H9 (cell line): Measurements from ENCODE around the gene WDR31. TPM values are rescaled to one million over a fixed set of nuclear protein-coding genes. Genes with fewer than 3 reads are reported as not detected.

ENCODE experiments used
- DNase-seq: peaks from one replicate; pipeline ENCODE4 v3.0.0-alpha.2; 2017
- H2AFZ ChIP-seq: one replicate; pipeline ENCODE4 v1.6.1; 2013; ENCODE audit warnings: mild to moderate bottlenecking, low read length, control low read depth, moderate library complexity
- H2AK5ac ChIP-seq: 2 replicates; pipeline ENCODE4 v1.6.1; 2013; ENCODE audit warnings: low read length, control low read depth, mixed read lengths; ENCODE audit not compliant: insufficient read length
- H2BK120ac ChIP-seq: one replicate; pipeline ENCODE4 v1.6.1; 2013; ENCODE audit warnings: low read depth, mild to moderate bottlenecking, low read length, control low read depth, inconsistent platforms; ENCODE audit not compliant: poor library complexity, severe bottlenecking
- H2BK12ac ChIP-seq: 2 replicates; pipeline ENCODE4 v1.6.1; 2013; ENCODE audit warnings: low read length, control low read depth, mixed read lengths, low read depth; ENCODE audit not compliant: insufficient read length
- H2BK15ac ChIP-seq: 2 replicates; pipeline ENCODE4 v1.6.1; 2013; ENCODE audit warnings: low read depth, low read length, control low read depth
- H2BK20ac ChIP-seq: one replicate; pipeline ENCODE4 v1.6.1; 2013; ENCODE audit warnings: low read depth, mild to moderate bottlenecking, low read length, control low read depth, inconsistent platforms; ENCODE audit not compliant: poor library complexity, severe bottlenecking
- H2BK5ac ChIP-seq: 2 replicates; pipeline ENCODE4 v1.6.1; 2013; ENCODE audit warnings: low read length, control low read depth, mixed read lengths; ENCODE audit not compliant: insufficient read length
- H3K14ac ChIP-seq: 2 replicates; pipeline ENCODE4 v1.6.1; 2013; ENCODE audit warnings: low read length, control low read depth; ENCODE audit not compliant: insufficient read depth
- H3K18ac ChIP-seq: 2 replicates; pipeline ENCODE4 v1.6.1; 2013; ENCODE audit warnings: low read depth, mild to moderate bottlenecking, mixed read lengths, low read length, control low read depth; ENCODE audit not compliant: insufficient read length
- H3K23ac ChIP-seq: 2 replicates; pipeline ENCODE4 v1.6.1; 2013; ENCODE audit warnings: low read length, control low read depth, mixed read lengths, low read depth; ENCODE audit not compliant: insufficient read length
- H3K23me2 ChIP-seq: 2 replicates; pipeline ENCODE4 v1.6.1; 2013; ENCODE audit warnings: low read depth, mild to moderate bottlenecking, mixed read lengths, low read length, control low read depth; ENCODE audit not compliant: insufficient read length, poor library complexity, severe bottlenecking
- H3K27ac ChIP-seq: 2 replicates; pipeline ENCODE4 v1.5.1; 2013; ENCODE audit warnings: low read length, control low read depth, mixed read lengths, low read depth; ENCODE audit not compliant: insufficient read length
- H3K27me3 ChIP-seq: 2 replicates; pipeline ENCODE4 v1.6.1; 2013; ENCODE audit warnings: low read length, control low read depth, inconsistent platforms; ENCODE audit not compliant: insufficient read depth
- H3K4ac ChIP-seq: 2 replicates; pipeline ENCODE4 v1.6.1; 2013; ENCODE audit warnings: low read depth, mild to moderate bottlenecking, control low read depth, inconsistent platforms, low read length, moderate library complexity
- H3K4me1 ChIP-seq: 2 replicates; pipeline ENCODE4 v1.6.1; 2013; ENCODE audit warnings: low read length, control low read depth, inconsistent platforms; ENCODE audit not compliant: insufficient read depth
- H3K4me2 ChIP-seq: 2 replicates; pipeline ENCODE4 v1.6.1; 2013; ENCODE audit warnings: low read length, control low read depth, mixed read lengths; ENCODE audit not compliant: insufficient read length, insufficient read depth
- H3K56ac ChIP-seq: 2 replicates; pipeline ENCODE4 v1.6.1; 2013; ENCODE audit warnings: low read depth, mild to moderate bottlenecking, mixed read lengths, low read length, control low read depth; ENCODE audit not compliant: insufficient read length
- H3K79me1 ChIP-seq: 2 replicates; pipeline ENCODE4 v1.6.1; 2013; ENCODE audit warnings: low read depth, mild to moderate bottlenecking, moderate library complexity, low read length, control low read depth, inconsistent platforms; ENCODE audit not compliant: insufficient read depth, poor library complexity, severe bottlenecking
- H3K79me2 ChIP-seq: 2 replicates; pipeline ENCODE4 v1.6.1; 2013; ENCODE audit warnings: low read length, control low read depth, inconsistent platforms; ENCODE audit not compliant: insufficient read depth
- H3K9ac ChIP-seq: 2 replicates; pipeline ENCODE4 v1.6.1; 2013; ENCODE audit warnings: low read length, control low read depth, mixed read lengths; ENCODE audit not compliant: insufficient read length; ENCODE audit errors: extremely low read depth
- H3K9me3 ChIP-seq: one replicate; pipeline ENCODE4 v1.6.1; 2013; ENCODE audit warnings: low read depth, low read length, inconsistent platforms; ENCODE audit not compliant: control insufficient read depth
- H3T11ph ChIP-seq: one replicate; pipeline ENCODE4 v1.6.1; 2013; ENCODE audit warnings: mild to moderate bottlenecking, low read length, control low read depth, inconsistent platforms
- H4K20me1 ChIP-seq: one replicate; pipeline ENCODE4 v1.6.1; 2013; ENCODE audit not compliant: control insufficient read depth, insufficient read length, insufficient read depth
- H4K5ac ChIP-seq: 2 replicates; pipeline ENCODE4 v1.6.1; 2013; ENCODE audit warnings: low read depth, mild to moderate bottlenecking, mixed read lengths, low read length, control low read depth; ENCODE audit not compliant: insufficient read length
- H4K8ac ChIP-seq: replicated peaks from 2 replicates; pipeline ENCODE4 v1.6.1; 2013; ENCODE audit warnings: low read length, control low read depth, mixed read lengths, low read depth; ENCODE audit not compliant: insufficient read length
- H4K91ac ChIP-seq: 2 replicates; pipeline ENCODE4 v1.6.1; 2013; ENCODE audit warnings: low read depth, mild to moderate bottlenecking, moderate library complexity, mixed read lengths, low read length, control low read depth; ENCODE audit not compliant: insufficient read length
- H3K27ac Mint-ChIP-seq, 3 experiments: 2 replicates in 2 of 3; 3 replicates in 1 of 3; pipeline ENCODE4 v1.8.0; 2020 to 2021; ENCODE audit warnings: mixed read lengths in 3 of 3, mild to moderate bottlenecking in 1 of 3, moderate library complexity in 1 of 3
- H3K27me3 Mint-ChIP-seq: 2 replicates; pipeline ENCODE4 v1.8.0; 2021; ENCODE audit warnings: low read depth, mild to moderate bottlenecking, moderate library complexity, mixed read lengths
- H3K36me3 Mint-ChIP-seq, 3 experiments: 2 replicates in 2 of 3; 3 replicates in 1 of 3; pipeline ENCODE4 v1.8.0; 2020 to 2021; ENCODE audit warnings: low read depth in 3 of 3, mixed read lengths in 3 of 3; ENCODE audit not compliant: insufficient read depth in 1 of 3
- H3K4me1 Mint-ChIP-seq, 2 experiments: 2 replicates each; pipeline ENCODE4 v1.8.0; 2020; ENCODE audit warnings: mixed read lengths in 2 of 2
- H3K4me3 Mint-ChIP-seq, 2 experiments: 2 replicates in 1 of 2; 3 replicates in 1 of 2; pipeline ENCODE4 v1.8.0; 2020 to 2021; ENCODE audit warnings: mild to moderate bottlenecking in 2 of 2, mixed read lengths in 2 of 2, moderate library complexity in 1 of 2
- H3K9me3 Mint-ChIP-seq, 2 experiments: 2 replicates in 1 of 2; 3 replicates in 1 of 2; pipeline ENCODE4 v1.8.0; 2020; ENCODE audit warnings: mild to moderate bottlenecking in 2 of 2, mixed read lengths in 2 of 2, moderate library complexity in 1 of 2
- CTCF ChIP-seq: fragments of 200-600 bp; sonication (generic); conservative IDR thresholded peaks from 3 replicates; pipeline ENCODE4 v1.8.0; 2021; ENCODE audit warnings: antibody characterized with exemption, mild to moderate bottlenecking
- WGBS: extraction: QIAGEN DNeasy Blood & Tissue Kit; methylation state at CpG from one replicate; pipeline ENCODE4 v1.1.7; 2013; ENCODE audit warnings: missing lambda C conversion rate, low lambda C conversion rate, mixed read lengths; ENCODE audit not compliant: insufficient read length; ENCODE audit errors: extremely low coverage; 5-methylcytosine and 5-hydroxymethylcytosine counted together
- total RNA-seq: library from RNA; stranded (reverse); gene quantifications from 2 replicates; pipeline ENCODE4 v1.2.1, GENCODE V29; 2021

WDR31 gene
- total RNA-seq, 1 experiment from 2014 or later: 0.72 TPM

- Histone ChIP-seq H3K9ac (no peak overlapping the region), H3K27me3 (no peaks in the 10 kb centered on the region; the same call in 1 of the 2 replicates), H4K91ac (no peak overlapping the region), H2BK120ac (no peak overlapping the region), H4K20me1 (no peaks in the 10 kb centered on the region), H3K79me2 (no peaks in the 10 kb centered on the region), H2BK5ac (no peak overlapping the region), H3K23me2 (no peaks in the 10 kb centered on the region), H2AFZ (no peak overlapping the region), H3K79me1 (no peaks in the 10 kb centered on the region), H3K14ac (no peak overlapping the region), H3K4me2 (no peak overlapping the region), H3K4me1 (no peaks in the 10 kb centered on the region), H4K5ac (no peak overlapping the region), H3K4ac (no peak overlapping the region), H3K56ac (no peak overlapping the region), H2BK12ac (no peak overlapping the region), H3K9me3 (no peaks in the 10 kb centered on the region), H2BK15ac (no peak overlapping the region), H3K27ac (no peak overlapping the region), H3K23ac (no peak overlapping the region), H2BK20ac (no peak overlapping the region), H3T11ph (no peak overlapping the region), H2AK5ac (no peak overlapping the region), H3K18ac (no peak overlapping the region), H4K8ac (no peak overlapping the region)
- Mint-ChIP-seq H3K27ac (peak overlapping the region in 1 of 3 experiments; percentile 75; a peak in 1 of 7 replicates), H3K9me3 (no peaks in the 10 kb centered on the region), H3K36me3 (no peaks in the 10 kb centered on the region), H3K4me3 (no peak overlapping the region), H3K27me3 (peaks cover 10% of the 10 kb centered on the region), H3K4me1 (no peaks in the 10 kb centered on the region; a peak in 1 of 4 replicates)
- no CpG with 5 or more reads among the region's 3 CpGs for WGBS
- DNase-seq: no peak
- no peak for TF ChIP-seq CTCF
Measured at GRCh38 chr9:113320051-113320450, 20.0 kb downstream of the WDR31 start.
